Measurements from ENCODE around the gene ATP6V0D1.
"Not testable (repeated sequence)": the region's sequence is repeated elsewhere in the genome, so short reads cannot be mapped to it uniquely, and the experiment has no call there.

Gene ATP6V0D1

DNA sequence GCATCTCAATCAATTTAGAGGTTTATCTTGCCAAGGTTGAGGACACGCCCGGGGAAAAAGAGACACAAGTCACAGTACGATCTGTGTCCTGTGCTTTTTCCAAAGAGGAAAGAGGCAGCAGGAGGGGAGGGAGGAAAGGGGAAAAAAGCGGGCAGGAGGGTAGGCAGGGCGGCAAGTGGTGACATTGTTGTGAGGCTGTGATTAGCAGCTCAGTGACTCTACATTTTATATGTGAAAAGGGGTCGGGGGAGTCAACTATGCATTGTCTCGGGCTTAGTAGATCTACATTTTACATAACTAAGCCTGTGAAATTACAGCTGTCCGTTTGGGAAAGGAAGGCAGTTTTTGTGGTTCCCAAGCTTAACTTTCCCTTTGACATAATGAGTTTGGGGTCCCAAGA is 25.5 kb upstream of the ATP6V0D1 start:
- DNase-seq (ENCODE audit: low read depth, low spot score), result no peak
- H3K4me3 ChIP-seq (ENCODE audit: low read depth, low read length), result no peak overlapping the region
- TF ChIP-seq CTCF (IDR thresholded peaks at IDR 0.05; ENCODE audit: insufficient read depth, low read length, missing control alignments), result no peak
- ChIA-PET POLR2A (no interaction called here), CTCF (interaction anchor here (1.0 to 3.2 kb wide), 7 partner anchors 8 to 40 kb away, joined by 4 to 30 read pairs (median 4); no protein-coding TSS in a partner anchor)

DNA sequence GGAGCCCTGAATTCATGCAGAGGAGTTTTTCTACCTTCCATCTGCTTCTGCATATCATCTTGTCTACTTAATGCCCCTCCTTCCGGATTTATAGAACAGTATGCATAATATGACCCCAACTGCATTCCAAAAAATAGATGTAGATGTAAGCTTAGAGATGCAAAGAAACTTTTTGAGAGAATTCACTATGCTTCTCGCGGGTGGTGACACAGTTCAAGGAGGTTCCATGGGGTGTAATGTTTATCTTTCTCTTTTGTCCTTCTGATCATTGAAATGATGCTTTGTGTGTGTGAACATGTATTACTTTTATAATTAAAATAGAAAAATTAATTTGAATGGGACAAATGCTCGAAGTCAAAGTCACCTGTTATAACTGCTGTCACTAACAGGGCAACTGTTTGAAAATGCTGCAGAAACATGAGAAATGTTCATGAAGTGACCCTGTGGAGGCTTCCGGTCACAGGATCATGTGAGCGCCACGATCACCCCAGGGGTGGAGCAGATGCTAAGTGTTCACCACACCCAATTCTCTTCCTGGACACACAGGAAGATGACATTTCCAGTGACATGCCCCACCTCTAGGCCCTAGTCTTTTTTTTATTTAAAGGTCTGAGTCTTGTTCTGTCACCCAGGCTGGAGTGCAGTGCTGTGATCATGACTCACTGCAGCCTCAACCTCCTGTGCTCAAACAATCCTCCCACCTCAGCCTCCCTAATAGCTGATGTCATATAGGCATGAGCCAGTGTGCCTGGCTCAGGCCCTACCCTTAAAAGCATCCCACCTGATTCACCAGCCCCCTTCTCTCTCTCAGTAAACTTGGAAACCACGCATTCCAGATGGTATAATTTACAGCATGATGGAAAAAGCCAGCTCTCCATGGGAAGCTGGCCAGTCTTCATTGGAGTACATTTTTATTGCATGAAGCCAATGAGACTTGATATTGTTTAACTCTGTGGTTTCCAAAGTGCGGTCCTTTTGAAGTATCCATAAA is 23.4 kb upstream of the ATP6V0D1 start:
- ChIA-PET POLR2A (interaction anchor here (0.7 to 1.0 kb wide), 2 partner anchors 18 to 258 kb away, joined by 3 to 4 read pairs; no protein-coding TSS in a partner anchor), CTCF (interaction anchor here (0.9 to 3.2 kb wide), 5 partner anchors 10 to 44 kb away, joined by 3 to 30 read pairs (median 3); no protein-coding TSS in a partner anchor)
- TF ChIP-seq CTCF (IDR thresholded peaks at IDR 0.05; ENCODE audit: insufficient read depth, low read length, missing control alignments), result no peak
- no peak overlapping the region for H3K4me3 ChIP-seq (ENCODE audit: low read depth, low read length)
- DNase-seq (ENCODE audit: low read depth, low spot score), result no peak

- TF ChIP-seq CTCF (IDR thresholded peaks at IDR 0.05; ENCODE audit: insufficient read depth, low read length, missing control alignments), result no peak
- CTCF ChIA-PET, result interaction anchor here (1.1 to 26.6 kb wide), 3 partner anchors 8 to 19 kb away, joined by 3 to 661 read pairs (median 129); partner anchors contain the start of genes AGRP and ATP6V0D1
- no peak for DNase-seq (ENCODE audit: low read depth, low spot score)
- no peak overlapping the region for H3K4me3 ChIP-seq (ENCODE audit: low read depth, low read length)
- POLR2A ChIA-PET, result no interaction called here
Measured at GRCh38 chr16:67499106-67499505, 18.1 kb upstream of the ATP6V0D1 start.

GRCh38 chr16:67490335-67491096 is 9.6 kb upstream of the ATP6V0D1 start:
- TF ChIP-seq CTCF (IDR thresholded peaks at IDR 0.05; ENCODE audit: insufficient read depth, low read length, missing control alignments), result no peak
- CTCF ChIA-PET, result interaction anchor here (0.7 to 26.6 kb wide), 6 partner anchors 8 to 177 kb away, joined by 3 to 661 read pairs (median 4); partner anchors contain the start of genes AGRP and ATP6V0D1
- no peak for DNase-seq (ENCODE audit: low read depth, low spot score)
- POLR2A ChIA-PET, result interaction anchor here (0.6 kb wide), 1 partner anchor 57 kb away, joined by 3 read pairs; no protein-coding TSS in a partner anchor
- H3K4me3 ChIP-seq (ENCODE audit: low read depth, low read length), result no peak overlapping the region

DNA sequence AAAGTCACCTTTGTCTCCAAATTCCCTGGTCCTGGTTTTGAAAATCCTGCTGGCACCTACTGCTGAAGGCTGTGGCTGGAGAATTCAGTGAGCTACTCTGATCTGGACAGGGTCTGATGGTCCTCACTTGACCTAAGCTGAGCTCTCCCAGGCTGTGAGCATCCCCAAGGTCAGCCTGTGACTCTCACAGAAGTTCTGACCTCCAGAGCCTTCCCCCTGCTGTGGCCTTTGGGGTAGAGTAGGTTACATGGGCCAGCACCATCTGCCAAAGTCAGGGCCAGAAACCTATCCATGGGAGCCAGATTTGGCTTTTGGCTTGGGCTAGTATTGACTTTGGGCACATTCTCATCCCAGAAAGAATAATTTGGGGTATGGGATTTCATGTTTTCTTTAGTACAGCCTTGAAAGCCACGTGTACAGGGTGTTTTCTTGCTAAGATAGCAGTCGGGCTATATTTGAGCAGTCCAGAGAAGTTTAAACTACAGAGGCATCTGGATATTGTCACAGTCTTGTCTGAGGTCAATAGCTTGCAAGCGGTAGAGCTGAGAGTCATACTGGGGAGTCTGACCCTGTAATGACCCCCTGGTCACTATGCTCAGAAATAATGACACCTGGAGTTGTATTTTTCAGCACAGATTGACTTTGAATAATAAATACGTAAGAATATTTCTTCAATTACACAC is 8.6 kb upstream of the ATP6V0D1 start:
- CTCF ChIA-PET, result interaction anchor here (0.9 to 26.6 kb wide), 6 partner anchors 7 to 178 kb away, joined by 3 to 661 read pairs (median 4); partner anchors contain the start of genes AGRP, ATP6V0D1 and CTCF
- TF ChIP-seq CTCF (IDR thresholded peaks at IDR 0.05; ENCODE audit: insufficient read depth, low read length, missing control alignments), result no peak
- H3K4me3 ChIP-seq (ENCODE audit: low read depth, low read length), result no peak overlapping the region
- POLR2A ChIA-PET, result no interaction called here
- DNase-seq (ENCODE audit: low read depth, low spot score), result no peak

GRCh38 chr16:67487561-67487960 is 6.6 kb upstream of the ATP6V0D1 start:
- DNase-seq (ENCODE audit: low read depth, low spot score); H3K4me3 ChIP-seq (ENCODE audit: low read depth, low read length); POLR2A ChIA-PET: not testable (repeated sequence)
- CTCF ChIA-PET, result interaction anchor here (0.6 to 26.6 kb wide), 5 partner anchors 9 to 75 kb away, joined by 3 to 661 read pairs (median 5); partner anchors contain the start of gene CTCF

Data from AG04449 (cell line).